Measurements from ENCODE around the gene NAA80.
"Not testable (repeated sequence)": the region's sequence is repeated elsewhere in the genome, so short reads cannot be mapped to it uniquely, and the experiment has no call there.

NAA80 gene

GRCh38 chr3:50289130-50289529, 10.1 kb downstream of the NAA80 start:
- DNase-seq (ENCODE audit: low read depth): no peak

GRCh38 chr3:50288387-50289007, 10.7 kb downstream of the NAA80 start:
- no peak for DNase-seq (ENCODE audit: low read depth)

GRCh38 chr3:50287262-50287661, 11.9 kb downstream of the NAA80 start:
- no peak for DNase-seq (ENCODE audit: low read depth)

- no peak for DNase-seq (ENCODE audit: low read depth)
These were observed 12.6 kb downstream of the NAA80 start for GRCh38 chr3:50286322-50287227.

- DNase-seq (ENCODE audit: low read depth): not testable (repeated sequence)
These were observed 15.1 kb downstream of the NAA80 start for GRCh38 chr3:50284121-50284520.

- DNase-seq (ENCODE audit: low read depth): no peak
These were observed 19.8 kb downstream of the NAA80 start for GRCh38 chr3:50279255-50280016.

- DNase-seq (ENCODE audit: low read depth): no peak
These were observed 20.4 kb downstream of the NAA80 start, which contains the start of gene LSMEM2 for GRCh38 chr3:50278880-50279224. Gene LSMEM2 (plus strand): TSS chr3:50279087. CDS start chr3:50279114, 27 bp downstream.

- DNase-seq (ENCODE audit: low read depth): no peak
These were observed 20.9 kb downstream of the NAA80 start for GRCh38 chr3:50278123-50278879.

- DNase-seq (ENCODE audit: low read depth): no peak
These were observed 22.5 kb downstream of the NAA80 start for GRCh38 chr3:50276762-50277101.

- no peak for DNase-seq (ENCODE audit: low read depth)
These were observed 23.0 kb downstream of the NAA80 start for GRCh38 chr3:50275996-50276761.

GRCh38 chr3:50275141-50275995, 23.8 kb downstream of the NAA80 start:
- no peak for DNase-seq (ENCODE audit: low read depth)

GRCh38 chr3:50274371-50275104, 24.7 kb downstream of the NAA80 start:
- peak; percentile 48 for DNase-seq (ENCODE audit: low read depth)

GRCh38 chr3:50273689-50274065, 25.5 kb downstream of the NAA80 start:
- no peak for DNase-seq (ENCODE audit: low read depth)

- DNase-seq (ENCODE audit: low read depth): peak; percentile 56
These were observed 26.1 kb downstream of the NAA80 start for GRCh38 chr3:50272911-50273688.

- DNase-seq (ENCODE audit: low read depth): not testable (repeated sequence)
These were observed 26.7 kb downstream of the NAA80 start for GRCh38 chr3:50272538-50272910.

- DNase-seq (ENCODE audit: low read depth): no peak
These were observed 27.8 kb downstream of the NAA80 start for GRCh38 chr3:50271314-50271936.

- DNase-seq (ENCODE audit: low read depth): no peak
These were observed 28.6 kb downstream of the NAA80 start for GRCh38 chr3:50270422-50271224.
